ENCODE measurements around the gene CMTM4. TPM values are rescaled to one million over a fixed set of nuclear protein-coding genes. Genes with fewer than 3 reads are reported as not detected.
A peak's percentile ranks its signal among the peaks of the same experiment; 100 is the strongest.
"Not testable (repeated sequence)": the region's sequence is repeated elsewhere in the genome, so short reads cannot be mapped to it uniquely, and the experiment has no call there.

CMTM4 gene
- total and polyA plus RNA-seq, 7 donors, result 6.1 to 65.1 (median 12.5) TPM

- TF ChIP-seq POLR2AphosphoS5 (IDR thresholded peaks at IDR 0.05), result no peak
- TF ChIP-seq POLR2A (IDR thresholded peaks at IDR 0.05), result no peak
- no peak for TF ChIP-seq EP300 (IDR thresholded peaks at IDR 0.05)
- TF ChIP-seq CTCF (IDR thresholded peaks at IDR 0.05), result no peak
- no peak for DNase-seq
- no peaks in the 10 kb centered on the region for H3K27me3 ChIP-seq
- no peaks in the 10 kb centered on the region for H3K9me3 ChIP-seq
- intact Hi-C loops (cut with DNase I), result no loop called here
- WGBS, 2 donors, result 63 to 83% methylated on average over 10 of the region's 10 CpGs
- no peak overlapping the region for H3K27ac ChIP-seq
- no peaks in the 10 kb centered on the region for H3K4me1 ChIP-seq
- no peaks in the 10 kb centered on the region for H3K36me3 ChIP-seq
- no peak overlapping the region for H3K4me3 ChIP-seq
These were observed 25.7 kb downstream of the CMTM4 start for GRCh38 chr16:66670691-66671388.

- Histone ChIP-seq H3K36me3 (no peaks in the 10 kb centered on the region), H3K4me1 (no peaks in the 10 kb centered on the region), H3K4me3 (no peak overlapping the region), H3K27me3 (no peaks in the 10 kb centered on the region), H3K9me3 (no peaks in the 10 kb centered on the region), H3K27ac (no peak overlapping the region)
- intact Hi-C loops (cut with DNase I), result no loop called here
- TF ChIP-seq POLR2A (IDR thresholded peaks at IDR 0.05) (no peak), POLR2AphosphoS5 (IDR thresholded peaks at IDR 0.05) (no peak), CTCF (IDR thresholded peaks at IDR 0.05) (no peak), EP300 (IDR thresholded peaks at IDR 0.05) (no peak)
- no peak for DNase-seq
- WGBS, 2 donors, result 66 to 85% methylated on average over 6 of the region's 6 CpGs
These were observed 27.6 kb downstream of the CMTM4 start for GRCh38 chr16:66668777-66669444.

- Histone ChIP-seq H3K36me3 (no peaks in the 10 kb centered on the region), H3K9me3 (no peaks in the 10 kb centered on the region), H3K27ac (no peak overlapping the region), H3K4me1 (peaks cover 0 to 3% (median 2%) of the 10 kb centered on the region in 4 donors), H3K4me3 (no peak overlapping the region), H3K27me3 (no peaks in the 10 kb centered on the region)
- intact Hi-C loops (cut with DNase I), result no loop called here
- WGBS, 2 donors, result 89 to 98% methylated on average over 1 of the region's 1 CpG
- TF ChIP-seq EP300 (IDR thresholded peaks at IDR 0.05) (no peak), POLR2AphosphoS5 (IDR thresholded peaks at IDR 0.05) (no peak), CTCF (IDR thresholded peaks at IDR 0.05) (no peak), POLR2A (IDR thresholded peaks at IDR 0.05) (no peak)
- no peak for DNase-seq
These were observed 28.6 kb downstream of the CMTM4 start for GRCh38 chr16:66667944-66668343.

GRCh38 chr16:66662445-66663194 is 33.9 kb downstream of the CMTM4 start:
- intact Hi-C loops (cut with DNase I), result loop anchor here (5.0 kb wide), 2 partner anchors 90 to 205 kb away; partner anchors contain the start of gene DYNC1LI2
- Histone ChIP-seq H3K27me3 (no peaks in the 10 kb centered on the region), H3K4me1 (peaks cover 0 to 35% (median 27%) of the 10 kb centered on the region in 4 donors), H3K4me3 (no peak overlapping the region), H3K27ac (peak overlapping the region; percentile 21 to 80 (median 74)), H3K9me3 (no peaks in the 10 kb centered on the region), H3K36me3 (no peaks in the 10 kb centered on the region)
- 57 to 64% methylated on average over 7 of the region's 7 CpGs for WGBS, 2 donors
- no peak for TF ChIP-seq POLR2AphosphoS5 (IDR thresholded peaks at IDR 0.05)
- peak in 3 of 4 experiments; percentile 40 to 41 (median 41) for TF ChIP-seq CTCF (IDR thresholded peaks at IDR 0.05)
- DNase-seq, result no peak

GRCh38 chr16:66661671-66662346 is 34.7 kb downstream of the CMTM4 start:
- not testable (repeated sequence) for H3K9me3 ChIP-seq, H3K36me3 ChIP-seq, H3K4me3 ChIP-seq, H3K27me3 ChIP-seq, DNase-seq
- Histone ChIP-seq H3K27ac (peak overlapping the region; percentile 67 to 80 (median 74)), H3K4me1 (peaks cover 0 to 35% (median 27%) of the 10 kb centered on the region in 4 donors)
- intact Hi-C loops (cut with DNase I), result loop anchor here (2.0 to 5.0 kb wide), 3 partner anchors 35 to 205 kb away; partner anchors contain the start of genes CMTM4 and DYNC1LI2
- WGBS, 2 donors, result 75 to 84% methylated on average over 6 of the region's 6 CpGs

All from sigmoid colon (tissue), 7 donors.